BJ (cell line): ENCODE results near the gene NMUR1. TPM values are rescaled to one million over a fixed set of nuclear protein-coding genes. Genes with fewer than 3 reads are reported as not detected.

ENCODE experiments used
- CTCF ChIA-PET: fragments of 350-600 bp; formaldehyde crosslinking; extraction: SDS; loops from one replicate; lab custom pipeline; 2021; ENCODE audit warnings: antibody characterized with exemption, inconsistent platforms; lab: Yijun Ruan, JAX
- POLR2A ChIA-PET: fragments of 300-600 bp; sonication (Branson Sonifier 250); formaldehyde crosslinking; extraction: SDS; loops from one replicate; lab custom pipeline; 2021; ENCODE audit warnings: antibody characterized with exemption; lab: Charles Lee
- DNase-seq: peaks from one replicate; pipeline ENCODE4 v3.0.0-alpha.2; 2011; ENCODE audit warnings: low read depth
- H3K27me3 ChIP-seq: 2 replicates; pipeline ENCODE4 v1.6.0; 2011; ENCODE audit warnings: low read length; ENCODE audit not compliant: control insufficient read depth, insufficient read depth
- H3K36me3 ChIP-seq: 2 replicates; pipeline ENCODE4 v1.5.1; 2011; ENCODE audit warnings: low read length; ENCODE audit not compliant: control insufficient read depth, insufficient read depth
- H3K4me3 ChIP-seq: 2 replicates; pipeline ENCODE4 v1.5.1; 2011; ENCODE audit warnings: low read depth, mild to moderate bottlenecking, control low read depth, low read length
- polyA plus RNA-seq: library from polyadenylated mRNA; depleted of rRNA; stranded (reverse); fragments of >200 nt; gene quantifications from 2 replicates; pipeline ENCODE4 v1.2.3, GENCODE V29; 2011
- TF ChIP-seq, protein P1 (sequence below): IDR thresholded peaks from 2 replicates; pipeline ENCODE4 v1.5.1; 2011; ENCODE audit warnings: low read depth, mild to moderate bottlenecking, control low read depth, inconsistent platforms, low read length, moderate library complexity; ENCODE audit not compliant: insufficient read depth

The NMUR1 gene
- polyA plus RNA-seq, 1 experiment = not detected

DNA sequence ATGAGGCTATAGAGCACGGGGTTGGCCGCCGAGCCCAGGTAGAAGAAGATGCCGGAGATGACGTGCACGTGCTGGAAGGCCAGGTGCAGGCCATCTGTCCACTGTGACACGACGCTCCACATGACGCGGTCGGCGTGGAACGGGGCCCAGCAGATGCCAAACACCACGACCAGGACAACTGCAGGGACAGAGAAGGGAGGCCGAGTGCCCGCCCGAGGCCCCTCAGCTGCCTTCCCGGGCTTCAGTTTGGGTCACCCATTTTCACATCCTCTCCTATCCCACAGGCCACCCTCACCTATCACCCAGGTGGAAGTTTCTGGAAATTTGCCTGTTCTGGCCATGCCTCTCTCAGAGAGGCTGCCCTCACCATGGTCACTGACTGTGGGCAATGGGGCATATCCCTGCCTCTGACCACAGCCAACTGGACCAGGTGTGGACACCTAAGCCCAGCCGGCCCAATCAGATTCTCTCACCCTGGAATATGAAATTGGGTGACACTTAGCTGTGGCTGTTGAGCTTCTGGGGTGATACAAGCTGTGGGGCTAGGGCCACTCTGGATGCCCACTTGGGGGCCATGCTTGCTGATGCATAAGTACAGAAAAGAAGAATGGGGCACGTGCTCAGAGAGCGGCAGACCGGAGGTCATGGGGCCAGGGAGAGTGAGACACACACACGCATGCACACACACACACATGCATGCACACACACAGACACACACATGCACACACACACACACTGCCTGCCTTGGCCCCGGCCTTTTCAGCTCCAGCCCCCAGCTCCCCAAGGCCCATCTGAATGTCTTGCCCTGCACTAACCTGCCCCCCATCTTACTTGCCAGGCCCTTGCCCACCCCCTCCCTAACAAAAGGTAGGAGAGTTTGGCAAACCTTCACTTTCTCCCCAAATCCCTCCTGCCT lies 4.7 kb downstream of the NMUR1 start:
- Histone ChIP-seq H3K4me3 (no peak overlapping the region), H3K36me3 (no peaks in the 10 kb centered on the region), H3K27me3 (peaks cover 7% of the 10 kb centered on the region)
- no peak for DNase-seq
- ChIA-PET POLR2A (no interaction called here), CTCF (interaction anchor here (0.9 to 1.1 kb wide), 3 partner anchors 10 to 33 kb away, joined by 3 to 4 read pairs (median 3); no protein-coding TSS in a partner anchor)
- TF ChIP-seq, protein P1, sequence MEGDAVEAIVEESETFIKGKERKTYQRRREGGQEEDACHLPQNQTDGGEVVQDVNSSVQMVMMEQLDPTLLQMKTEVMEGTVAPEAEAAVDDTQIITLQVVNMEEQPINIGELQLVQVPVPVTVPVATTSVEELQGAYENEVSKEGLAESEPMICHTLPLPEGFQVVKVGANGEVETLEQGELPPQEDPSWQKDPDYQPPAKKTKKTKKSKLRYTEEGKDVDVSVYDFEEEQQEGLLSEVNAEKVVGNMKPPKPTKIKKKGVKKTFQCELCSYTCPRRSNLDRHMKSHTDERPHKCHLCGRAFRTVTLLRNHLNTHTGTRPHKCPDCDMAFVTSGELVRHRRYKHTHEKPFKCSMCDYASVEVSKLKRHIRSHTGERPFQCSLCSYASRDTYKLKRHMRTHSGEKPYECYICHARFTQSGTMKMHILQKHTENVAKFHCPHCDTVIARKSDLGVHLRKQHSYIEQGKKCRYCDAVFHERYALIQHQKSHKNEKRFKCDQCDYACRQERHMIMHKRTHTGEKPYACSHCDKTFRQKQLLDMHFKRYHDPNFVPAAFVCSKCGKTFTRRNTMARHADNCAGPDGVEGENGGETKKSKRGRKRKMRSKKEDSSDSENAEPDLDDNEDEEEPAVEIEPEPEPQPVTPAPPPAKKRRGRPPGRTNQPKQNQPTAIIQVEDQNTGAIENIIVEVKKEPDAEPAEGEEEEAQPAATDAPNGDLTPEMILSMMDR = no peak

DNA sequence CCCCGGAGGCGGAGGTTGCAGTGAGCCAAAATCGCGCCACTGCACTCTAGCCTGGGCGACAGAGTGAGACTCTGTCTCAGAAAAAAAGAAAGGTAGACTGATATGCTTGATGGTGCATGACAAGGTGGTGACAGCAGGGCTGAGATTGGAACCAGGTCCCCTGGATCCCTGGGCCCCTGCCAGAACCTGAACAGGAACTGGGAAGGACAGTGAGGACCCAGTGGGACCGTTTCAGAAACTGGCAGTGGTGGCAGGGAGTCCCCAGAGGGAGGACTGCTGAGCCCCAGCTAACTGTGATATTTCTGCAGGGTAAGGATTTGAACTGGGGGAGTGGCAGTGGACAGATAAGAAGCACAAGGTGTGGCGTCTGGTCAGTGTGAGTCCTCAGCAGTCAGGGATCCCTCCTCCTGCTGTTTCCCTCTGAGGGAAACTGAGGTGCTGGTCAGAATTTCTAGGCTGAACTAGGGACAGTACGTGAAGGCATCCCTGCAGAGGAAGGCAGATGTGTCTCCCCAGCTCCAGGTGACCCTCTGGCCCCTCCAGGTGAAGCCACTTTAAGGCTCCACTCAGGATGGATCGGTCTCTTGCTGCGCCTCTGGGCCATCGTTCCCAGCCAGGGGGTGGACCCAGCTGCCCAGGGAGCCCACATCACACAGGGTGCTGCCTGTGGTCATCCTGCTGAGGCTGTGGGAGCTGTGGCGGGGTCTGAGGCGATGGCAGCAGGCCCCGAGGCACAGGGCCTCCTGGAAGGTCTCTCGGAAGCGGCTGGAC lies 5.6 kb downstream of the NMUR1 start:
- Histone ChIP-seq H3K4me3 (no peak overlapping the region), H3K36me3 (no peaks in the 10 kb centered on the region), H3K27me3 (peaks cover 6% of the 10 kb centered on the region)
- POLR2A ChIA-PET = no interaction called here
- CTCF ChIA-PET = no interaction called here
- DNase-seq = no peak
- TF ChIP-seq, protein P1 = no peak

- peaks cover 7% of the 10 kb centered on the region for H3K27me3 ChIP-seq
- ChIA-PET POLR2A (interaction anchor here (0.6 kb wide), 1 partner anchor 385 kb away, joined by 3 read pairs; no protein-coding TSS in a partner anchor), CTCF (interaction anchor here (0.8 to 1.0 kb wide), 2 partner anchors 9 to 16 kb away, joined by 3 read pairs; no protein-coding TSS in a partner anchor)
- TF ChIP-seq, protein P1 = no peak
- DNase-seq = no peak
- H3K36me3 ChIP-seq = no peaks in the 10 kb centered on the region
- no peak overlapping the region for H3K4me3 ChIP-seq
Measured at GRCh38 chr2:231523451-231524285, 6.6 kb downstream of the NMUR1 start.

GRCh38 chr2:231522418-231523180 lies 7.6 kb downstream of the NMUR1 start:
- Histone ChIP-seq H3K36me3 (no peaks in the 10 kb centered on the region), H3K4me3 (no peak overlapping the region), H3K27me3 (peaks cover 7% of the 10 kb centered on the region)
- no peak for DNase-seq
- ChIA-PET CTCF (interaction anchor here (0.8 to 1.4 kb wide), 2 partner anchors 17 to 78 kb away, joined by 3 to 5 read pairs; no protein-coding TSS in a partner anchor), POLR2A (interaction anchor here (0.6 kb wide), 1 partner anchor 384 kb away, joined by 3 read pairs; no protein-coding TSS in a partner anchor)
- TF ChIP-seq, protein P1 = no peak
